Erythroblast (primary cell): ENCODE results near the gene PRSS56.

Source experiments
- GATA1 ChIP-seq: IDR thresholded peaks from 2 replicates; pipeline ENCODE4 v1.6.1; 2011; ENCODE audit warnings: low read depth, mild to moderate bottlenecking, control low read depth, low read length, moderate library complexity
- POLR2A ChIP-seq: IDR thresholded peaks from 2 replicates; pipeline ENCODE4 v1.6.1; 2011; ENCODE audit warnings: mild to moderate bottlenecking, low read length

GRCh38 chr2:232521098-232521497 lies 910 bp downstream of the PRSS56 start:
- no peak for TF ChIP-seq POLR2A
- no peak for TF ChIP-seq GATA1
